ENCODE results near the gene STK39.

The STK39 gene

DNA sequence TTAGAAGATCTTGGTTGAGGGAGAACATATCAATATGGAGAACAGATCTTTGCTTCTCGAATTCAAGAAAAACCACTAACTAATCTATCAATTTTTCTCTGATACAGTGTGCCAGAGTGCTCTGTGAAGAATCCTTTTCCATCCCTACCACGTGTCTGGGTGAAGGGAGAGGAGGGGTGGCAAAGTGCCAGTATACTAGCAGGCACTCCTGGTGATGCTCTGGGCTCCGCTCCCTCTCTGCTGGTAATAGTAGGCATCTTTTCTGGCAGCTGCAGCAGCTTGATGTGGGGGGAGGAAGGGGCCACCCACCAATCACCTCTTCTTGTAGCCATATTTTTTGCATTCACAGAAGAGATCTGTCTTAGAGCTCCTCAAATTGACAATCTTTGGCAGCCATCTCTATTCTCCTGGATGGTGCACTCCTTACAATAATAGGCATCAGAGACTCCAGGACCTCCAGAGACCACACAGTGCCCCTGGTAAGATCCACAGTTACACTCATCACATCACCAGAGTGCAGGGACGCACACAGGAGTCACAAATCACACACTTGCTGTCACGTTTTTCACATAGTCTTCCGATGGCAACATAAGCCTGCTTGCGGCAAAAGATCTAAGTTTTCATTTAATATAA is 15.7 kb downstream of the STK39 start:
- no peak for TF ChIP-seq ZFX (IDR thresholded peaks at IDR 0.05)
- TF ChIP-seq, protein P1, sequence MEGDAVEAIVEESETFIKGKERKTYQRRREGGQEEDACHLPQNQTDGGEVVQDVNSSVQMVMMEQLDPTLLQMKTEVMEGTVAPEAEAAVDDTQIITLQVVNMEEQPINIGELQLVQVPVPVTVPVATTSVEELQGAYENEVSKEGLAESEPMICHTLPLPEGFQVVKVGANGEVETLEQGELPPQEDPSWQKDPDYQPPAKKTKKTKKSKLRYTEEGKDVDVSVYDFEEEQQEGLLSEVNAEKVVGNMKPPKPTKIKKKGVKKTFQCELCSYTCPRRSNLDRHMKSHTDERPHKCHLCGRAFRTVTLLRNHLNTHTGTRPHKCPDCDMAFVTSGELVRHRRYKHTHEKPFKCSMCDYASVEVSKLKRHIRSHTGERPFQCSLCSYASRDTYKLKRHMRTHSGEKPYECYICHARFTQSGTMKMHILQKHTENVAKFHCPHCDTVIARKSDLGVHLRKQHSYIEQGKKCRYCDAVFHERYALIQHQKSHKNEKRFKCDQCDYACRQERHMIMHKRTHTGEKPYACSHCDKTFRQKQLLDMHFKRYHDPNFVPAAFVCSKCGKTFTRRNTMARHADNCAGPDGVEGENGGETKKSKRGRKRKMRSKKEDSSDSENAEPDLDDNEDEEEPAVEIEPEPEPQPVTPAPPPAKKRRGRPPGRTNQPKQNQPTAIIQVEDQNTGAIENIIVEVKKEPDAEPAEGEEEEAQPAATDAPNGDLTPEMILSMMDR (conservative IDR thresholded peaks at IDR 0.05): no peak
- no peak overlapping the region for H3K27ac ChIP-seq

DNA sequence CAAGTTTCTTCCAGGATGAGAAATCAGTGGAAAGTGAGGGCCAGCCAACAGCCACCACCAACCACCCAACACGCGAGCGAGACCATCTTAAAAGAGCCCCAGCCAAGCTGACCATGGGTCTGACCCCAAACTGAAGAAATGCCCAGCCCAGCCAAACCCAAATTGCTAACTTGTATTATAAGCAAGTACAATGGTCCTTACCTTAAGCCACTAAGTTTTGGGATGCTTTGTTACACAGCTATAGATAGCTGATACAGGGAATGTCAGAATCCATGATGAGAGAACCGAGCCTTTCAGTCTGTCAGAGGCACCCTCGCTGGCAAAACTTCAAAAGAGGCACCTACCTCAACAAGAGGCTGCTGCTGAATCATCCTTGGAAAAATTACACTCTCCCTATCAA is 17.0 kb downstream of the STK39 start:
- no peak overlapping the region for H3K27ac ChIP-seq
- TF ChIP-seq ZFX (IDR thresholded peaks at IDR 0.05): no peak
- TF ChIP-seq, protein P1 (conservative IDR thresholded peaks at IDR 0.05): no peak

DNA sequence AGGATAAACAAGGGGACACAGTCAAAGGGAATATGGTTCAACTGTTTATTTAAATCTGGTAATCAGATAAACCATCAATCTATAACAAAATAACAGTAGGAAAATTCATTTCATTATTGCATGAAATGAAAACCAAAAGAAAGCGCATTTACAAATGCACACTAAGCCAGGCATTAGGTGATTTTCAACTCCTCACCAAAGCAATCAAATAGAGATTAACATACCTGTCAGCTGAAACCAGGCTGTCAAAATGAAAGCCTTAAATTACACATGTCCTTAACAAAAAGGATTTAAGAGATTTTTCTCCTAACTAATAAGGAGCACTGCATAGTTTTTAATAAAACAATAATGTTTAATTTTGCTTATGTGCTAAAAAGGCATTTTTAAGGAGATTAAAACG is 23.0 kb downstream of the STK39 start:
- TF ChIP-seq, protein P1 (conservative IDR thresholded peaks at IDR 0.05): no peak
- no peak for TF ChIP-seq ZFX (IDR thresholded peaks at IDR 0.05)

DNA sequence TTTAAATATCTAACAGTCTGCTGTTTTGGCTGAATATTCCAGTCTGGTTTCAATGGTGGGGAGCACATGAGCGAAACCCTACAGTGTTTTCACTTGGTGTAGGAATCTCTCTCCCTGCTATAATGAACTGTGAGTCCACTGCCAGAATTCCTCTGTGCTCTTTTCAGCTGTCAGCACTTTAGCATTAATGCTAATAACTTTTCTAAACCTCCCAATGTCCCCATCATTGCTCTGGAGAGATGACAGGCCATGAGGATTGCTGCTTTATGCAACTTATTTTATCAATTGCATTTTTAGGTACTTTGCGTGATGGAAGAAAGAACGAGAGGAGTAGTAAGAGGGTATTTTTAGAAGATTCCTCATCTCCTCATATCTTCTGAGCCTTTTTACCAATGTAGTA is 25.3 kb downstream of the STK39 start:
- TF ChIP-seq, protein P1 (conservative IDR thresholded peaks at IDR 0.05): no peak
- no peak for TF ChIP-seq ZFX (IDR thresholded peaks at IDR 0.05)
- H3K27ac ChIP-seq: peak overlapping the region; percentile 50; the same call in 1 of the 2 replicates

More for the DNA sequence above, 23.0 kb downstream of the STK39 start:
- H3K27ac ChIP-seq: no peak overlapping the region

DNA sequence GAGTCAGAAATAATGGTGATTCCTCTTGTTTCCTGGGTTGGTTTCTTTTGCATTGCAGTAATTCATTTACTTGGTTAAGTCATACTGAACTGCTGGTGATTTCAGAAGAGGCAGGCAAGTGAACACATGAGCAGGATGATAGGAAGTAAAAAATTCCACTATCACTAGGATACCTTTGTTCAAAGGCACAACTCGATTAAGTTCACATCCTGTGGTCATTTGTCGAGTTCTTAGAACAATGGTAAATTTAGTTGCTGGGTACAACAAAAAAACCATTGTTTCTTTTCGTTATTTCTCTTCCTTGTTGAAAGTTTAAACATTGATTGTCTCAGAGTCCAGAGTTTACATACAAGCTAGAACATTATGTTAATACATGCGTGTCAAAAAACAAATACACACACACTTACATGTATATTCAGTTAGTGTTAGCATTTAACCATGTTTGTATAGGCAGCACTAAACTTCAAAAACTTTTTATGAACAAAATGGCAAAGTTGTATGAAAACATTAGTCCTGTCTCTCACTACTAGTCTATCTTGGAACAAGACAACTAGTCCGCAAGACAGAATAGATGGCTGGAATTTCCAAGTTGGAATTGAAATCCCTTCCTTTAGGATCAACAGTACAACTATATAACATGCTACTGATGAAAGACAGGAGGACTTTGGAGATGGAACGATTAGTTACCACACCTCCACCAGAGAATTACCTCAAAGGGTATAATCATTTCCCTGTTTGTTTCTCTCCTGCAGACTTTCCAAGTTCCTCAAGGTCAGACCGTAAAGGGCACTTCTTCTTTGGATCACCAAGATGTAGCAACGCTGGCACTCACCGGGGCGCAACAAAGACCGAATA is 26.2 kb downstream of the STK39 start:
- TF ChIP-seq, protein P1 (conservative IDR thresholded peaks at IDR 0.05): no peak
- no peak for TF ChIP-seq ZFX (IDR thresholded peaks at IDR 0.05)

DNA sequence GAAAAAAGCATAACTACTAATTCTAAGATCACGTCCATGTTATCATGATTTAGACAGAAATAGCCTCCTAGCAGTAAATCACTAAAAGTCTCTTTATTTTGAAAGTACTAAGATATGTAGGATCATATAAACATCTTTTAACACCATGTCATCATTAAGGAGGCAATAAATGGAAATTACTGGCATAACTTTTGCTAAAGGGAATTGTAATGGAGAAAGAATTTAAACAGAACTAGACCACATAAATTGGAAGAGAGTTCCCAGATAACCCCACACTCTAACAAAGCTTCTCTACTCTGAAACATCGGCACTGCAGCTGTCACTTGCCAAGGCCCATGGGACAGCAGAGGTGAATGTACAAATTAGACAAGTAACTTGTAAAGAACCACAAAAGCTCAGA is 29.5 kb downstream of the STK39 start:
- no peak for TF ChIP-seq ZFX (IDR thresholded peaks at IDR 0.05)
- TF ChIP-seq, protein P1 (conservative IDR thresholded peaks at IDR 0.05): no peak
- no peak overlapping the region for H3K27ac ChIP-seq

More for the DNA sequence above, 26.2 kb downstream of the STK39 start:
- peak overlapping the region; percentile 50; the same call in 1 of the 2 replicates for H3K27ac ChIP-seq

DNA sequence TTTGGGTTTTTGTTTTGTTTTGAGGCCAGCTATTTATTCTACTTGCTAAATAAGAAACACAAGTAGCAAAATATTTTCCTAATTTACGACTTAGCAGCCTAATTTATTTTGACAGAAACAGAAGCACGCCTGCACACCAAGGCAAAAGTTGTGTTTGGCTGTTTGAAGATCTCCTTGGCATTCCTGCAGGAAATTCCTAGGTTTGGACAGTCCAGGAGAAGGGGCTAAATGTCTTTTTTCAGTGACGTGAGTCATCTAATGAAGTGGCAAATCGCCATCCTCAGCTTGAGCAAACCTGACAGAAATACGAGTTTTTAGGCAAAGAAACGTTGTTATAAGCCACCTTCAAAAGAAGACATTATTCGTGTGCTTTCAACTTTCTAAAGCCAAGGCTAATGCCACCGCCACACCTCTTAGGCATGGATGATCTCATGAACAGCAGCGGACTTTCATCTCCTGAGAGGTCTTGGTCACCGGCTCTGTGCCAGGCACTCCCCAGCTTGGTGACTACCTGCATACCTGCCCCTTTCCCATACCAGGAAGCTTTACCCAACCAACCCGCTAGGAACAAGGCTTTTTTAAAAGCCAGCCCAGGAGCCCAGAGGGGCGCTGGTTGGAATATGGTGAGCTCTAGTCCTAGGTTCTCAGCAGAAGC is 30.9 kb downstream of the STK39 start:
- TF ChIP-seq, protein P1 (conservative IDR thresholded peaks at IDR 0.05): no peak
- TF ChIP-seq ZFX (IDR thresholded peaks at IDR 0.05): no peak

More for the DNA sequence above, 30.9 kb downstream of the STK39 start:
- H3K27ac ChIP-seq: no peak overlapping the region

All from C4-2B (cell line).